Fibroblast of lung (primary cell): Measurements from ENCODE around the gene PDGFA. TPM values are rescaled to one million over a fixed set of nuclear protein-coding genes. Genes with fewer than 3 reads are reported as not detected.
"Not testable (repeated sequence)": the region's sequence is repeated elsewhere in the genome, so short reads cannot be mapped to it uniquely, and the experiment has no call there.

Experiments used
- DNase-seq, 2 donors: peaks; one replicate each; pipeline versions ENCODE4 v3.0.0 to v3.0.0-alpha.2; 2010; ENCODE audit warnings: low read depth in 2 of 2
- H2AFZ ChIP-seq: 2 replicates; pipeline ENCODE4 v1.5.1; 2012; ENCODE audit warnings: low read length, control low read depth, inconsistent platforms
- H3K27ac ChIP-seq: 2 replicates; pipeline ENCODE4 v1.5.1; 2011; ENCODE audit warnings: low read length, control low read depth; ENCODE audit not compliant: insufficient read depth
- H3K27me3 ChIP-seq: 2 replicates; pipeline ENCODE4 v1.5.1; 2011; ENCODE audit warnings: mild to moderate bottlenecking, low read length; ENCODE audit not compliant: control insufficient read depth, insufficient read depth
- H3K36me3 ChIP-seq: 2 replicates; pipeline ENCODE4 v1.5.1; 2011; ENCODE audit warnings: low read length; ENCODE audit not compliant: control insufficient read depth, insufficient read depth
- H3K4me1 ChIP-seq: 2 replicates; pipeline ENCODE4 v1.5.1; 2011; ENCODE audit warnings: low read length; ENCODE audit not compliant: control insufficient read depth, insufficient read depth; ENCODE audit errors: extremely low read depth
- H3K4me2 ChIP-seq: 2 replicates; pipeline ENCODE4 v1.5.1; 2011; ENCODE audit warnings: low read length, control low read depth; ENCODE audit not compliant: insufficient read depth; ENCODE audit errors: extremely low read depth
- H3K4me3 ChIP-seq, 4 experiments: fragments of 200-600 bp in 1 of 4; sonication (generic) in 1 of 4; replicated peaks in 1 of 4; 2 replicates each; pipeline ENCODE4 v1.5.1; 2011 to 2016; ENCODE audit warnings: low read length in 4 of 4, low read depth in 3 of 4, mild to moderate bottlenecking in 3 of 4, control low read depth in 2 of 4, inconsistent platforms in 1 of 4, mixed read lengths in 1 of 4; ENCODE audit not compliant: insufficient read depth in 1 of 4; ENCODE audit errors: control extremely low read depth in 1 of 4
- H3K79me2 ChIP-seq: 2 replicates; pipeline ENCODE4 v1.5.1; 2012; ENCODE audit warnings: mild to moderate bottlenecking, low read length, inconsistent platforms; ENCODE audit not compliant: control insufficient read depth, insufficient read depth
- H3K9ac ChIP-seq: 2 replicates; pipeline ENCODE4 v1.5.1; 2011; ENCODE audit warnings: mild to moderate bottlenecking, low read length, control low read depth; ENCODE audit not compliant: insufficient read depth
- H3K9me3 ChIP-seq: 2 replicates; pipeline ENCODE4 v1.5.1; 2012; ENCODE audit warnings: low read depth, low read length; ENCODE audit not compliant: control insufficient read depth, insufficient read depth
- H4K20me1 ChIP-seq: 2 replicates; pipeline ENCODE4 v1.5.1; 2011; ENCODE audit warnings: low read length; ENCODE audit not compliant: control insufficient read depth, insufficient read depth; ENCODE audit errors: extremely low read depth
- CTCF ChIP-seq, 2 donors: IDR thresholded peaks in 1 of 2; conservative IDR thresholded peaks in 1 of 2; 1 replicate in 1 of 2; 2 replicates in 1 of 2; pipeline ENCODE4 v1.5.1; 2011 to 2012; ENCODE audit warnings: low read length in 2 of 2, control low read depth in 1 of 2, inconsistent platforms in 1 of 2, low read depth in 1 of 2, mild to moderate bottlenecking in 1 of 2
- EZH2 ChIP-seq: IDR thresholded peaks from 2 replicates; pipeline ENCODE4 v1.5.1; 2012; ENCODE audit warnings: low read length, control low read depth, mild to moderate bottlenecking; ENCODE audit errors: missing control alignments
- polyA plus RNA-seq, 2 donors: library from polyadenylated mRNA; depleted of rRNA in 1 of 2; stranded (reverse) in 1 of 2; unstranded in 1 of 2; fragments of >200 nt; gene quantifications; 2 replicates each; pipeline ENCODE4 v1.2.1, GENCODE V29; 2011 to 2012; ENCODE audit warnings: missing spikeins in 1 of 2
- total RNA-seq: library from RNA; depleted of rRNA; stranded (reverse); fragments of >200 nt; gene quantifications from 2 replicates; pipeline ENCODE4 v1.2.1, GENCODE V29; 2014

The PDGFA gene
- total and polyA plus RNA-seq, 2 donors (not counting 1 experiment from before 2014, with no cell fraction given) = 13.5 to 16.9 TPM

GRCh38 chr7:551615-551970 is 31.9 kb upstream of the PDGFA start:
- H3K9me3 ChIP-seq, H3K27ac ChIP-seq, H3K27me3 ChIP-seq, DNase-seq, H3K4me3 ChIP-seq, H3K79me2 ChIP-seq, H3K4me1 ChIP-seq, H4K20me1 ChIP-seq, H3K4me2 ChIP-seq, H3K36me3 ChIP-seq, H3K9ac ChIP-seq, H2AFZ ChIP-seq: not testable (repeated sequence)

GRCh38 chr7:550881-551614 is 31.4 kb upstream of the PDGFA start:
- H3K4me1 ChIP-seq = no peaks in the 10 kb centered on the region
- DNase-seq = no peak
- H3K36me3 ChIP-seq = no peaks in the 10 kb centered on the region
- no peaks in the 10 kb centered on the region for H3K79me2 ChIP-seq
- TF ChIP-seq EZH2 = no peak
- TF ChIP-seq CTCF (conservative IDR thresholded peaks at IDR 0.05 in 1 of 2, IDR thresholded peaks at IDR 0.05 in 1 of 2; ENCODE audit: low read depth in 1 of 2, low read length in 2 of 2) = no peak
- H2AFZ ChIP-seq = no peak overlapping the region
- H3K4me2 ChIP-seq = no peak overlapping the region
- no peak overlapping the region for H3K4me3 ChIP-seq
- no peaks in the 10 kb centered on the region for H3K9me3 ChIP-seq
- H3K27me3 ChIP-seq = no peaks in the 10 kb centered on the region
- no peak overlapping the region for H3K27ac ChIP-seq
- no peaks in the 10 kb centered on the region for H4K20me1 ChIP-seq
- no peak overlapping the region for H3K9ac ChIP-seq

- H4K20me1 ChIP-seq = no peaks in the 10 kb centered on the region
- no peaks in the 10 kb centered on the region for H3K4me1 ChIP-seq
- no peaks in the 10 kb centered on the region for H3K9me3 ChIP-seq
- no peak overlapping the region for H3K4me3 ChIP-seq
- TF ChIP-seq EZH2 (no peak), CTCF (conservative IDR thresholded peaks at IDR 0.05 in 1 of 2, IDR thresholded peaks at IDR 0.05 in 1 of 2; ENCODE audit: low read depth in 1 of 2, low read length in 2 of 2) (no peak)
- no peaks in the 10 kb centered on the region for H3K27me3 ChIP-seq
- no peak overlapping the region for H3K4me2 ChIP-seq
- H3K9ac ChIP-seq = no peak overlapping the region
- no peaks in the 10 kb centered on the region for H3K79me2 ChIP-seq
- H3K36me3 ChIP-seq = no peaks in the 10 kb centered on the region
- H2AFZ ChIP-seq = no peak overlapping the region
- DNase-seq = no peak
- no peak overlapping the region for H3K27ac ChIP-seq
Observed at GRCh38 chr7:549891-550625, 30.4 kb upstream of the PDGFA start.
